ENCODE data around the gene CTTN.

- no peak for TF ChIP-seq CTCF (IDR thresholded peaks at IDR 0.05 in 4 of 5, conservative IDR thresholded peaks at IDR 0.05 in 1 of 5)
- no peak for TF ChIP-seq POLR2A (IDR thresholded peaks at IDR 0.05)
Measured at GRCh38 chr11:70486026-70486415, 87.7 kb downstream of the CTTN start.
